ENCODE data around the gene GRM8.

DNA sequence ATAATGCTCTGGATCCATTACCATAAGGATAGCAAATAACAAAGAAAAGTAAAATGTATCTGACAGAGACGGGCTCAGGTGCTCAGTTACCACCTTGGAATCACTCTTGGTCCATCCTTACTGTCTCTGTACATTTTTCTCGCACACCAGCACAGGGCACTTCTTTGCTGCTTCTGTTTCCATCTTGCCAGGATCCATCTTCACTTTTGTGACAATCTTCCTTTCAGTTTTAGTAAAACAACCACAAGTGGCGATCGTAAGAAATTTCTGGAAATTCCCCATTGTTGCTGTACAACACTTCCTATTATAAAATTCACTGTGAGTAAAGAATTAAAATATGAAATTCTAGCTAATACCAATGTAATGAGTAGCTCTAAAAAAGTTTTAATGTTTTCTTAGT lies 695.5 kb downstream of the GRM8 start:
- TF ChIP-seq, protein P1, sequence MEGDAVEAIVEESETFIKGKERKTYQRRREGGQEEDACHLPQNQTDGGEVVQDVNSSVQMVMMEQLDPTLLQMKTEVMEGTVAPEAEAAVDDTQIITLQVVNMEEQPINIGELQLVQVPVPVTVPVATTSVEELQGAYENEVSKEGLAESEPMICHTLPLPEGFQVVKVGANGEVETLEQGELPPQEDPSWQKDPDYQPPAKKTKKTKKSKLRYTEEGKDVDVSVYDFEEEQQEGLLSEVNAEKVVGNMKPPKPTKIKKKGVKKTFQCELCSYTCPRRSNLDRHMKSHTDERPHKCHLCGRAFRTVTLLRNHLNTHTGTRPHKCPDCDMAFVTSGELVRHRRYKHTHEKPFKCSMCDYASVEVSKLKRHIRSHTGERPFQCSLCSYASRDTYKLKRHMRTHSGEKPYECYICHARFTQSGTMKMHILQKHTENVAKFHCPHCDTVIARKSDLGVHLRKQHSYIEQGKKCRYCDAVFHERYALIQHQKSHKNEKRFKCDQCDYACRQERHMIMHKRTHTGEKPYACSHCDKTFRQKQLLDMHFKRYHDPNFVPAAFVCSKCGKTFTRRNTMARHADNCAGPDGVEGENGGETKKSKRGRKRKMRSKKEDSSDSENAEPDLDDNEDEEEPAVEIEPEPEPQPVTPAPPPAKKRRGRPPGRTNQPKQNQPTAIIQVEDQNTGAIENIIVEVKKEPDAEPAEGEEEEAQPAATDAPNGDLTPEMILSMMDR (conservative IDR thresholded peaks at IDR 0.05; ENCODE audit: low read length), result no peak
- TF ChIP-seq EZH2phosphoT487 (IDR thresholded peaks at IDR 0.05; ENCODE audit: borderline replicate concordance), result no peak
